ACC112 (cell line): ENCODE measurements around the gene RASGEF1B.

Experiments used
- H2AFZ ChIP-seq: fragments of 200-600 bp; sonication (generic); one replicate; pipeline ENCODE4 v1.6.0; 2017; ENCODE audit warnings: antibody characterized with exemption, low read length; ENCODE audit not compliant: unreplicated experiment
- H3K27ac ChIP-seq: fragments of 200-600 bp; sonication (generic); 2 replicates; pipeline ENCODE4 v1.5.1; 2014; ENCODE audit warnings: low read depth, mild to moderate bottlenecking, antibody characterized with exemption, low read length, moderate library complexity
- H3K27me3 ChIP-seq: fragments of 200-600 bp; sonication (generic); 2 replicates; pipeline ENCODE4 v1.6.1; 2014; ENCODE audit warnings: mild to moderate bottlenecking, antibody characterized with exemption, low read length, moderate library complexity, mixed read lengths; ENCODE audit not compliant: insufficient read depth
- H3K36me3 ChIP-seq: fragments of 200-600 bp; sonication (generic); 2 replicates; pipeline ENCODE4 v1.6.1; 2016; ENCODE audit warnings: mild to moderate bottlenecking, antibody characterized with exemption, low read length, moderate library complexity, mixed read lengths; ENCODE audit not compliant: insufficient read depth
- H3K4me1 ChIP-seq: fragments of 200-600 bp; sonication (generic); one replicate; pipeline ENCODE4 v1.6.1; 2016; ENCODE audit warnings: low read length, mixed read lengths; ENCODE audit not compliant: insufficient read depth, unreplicated experiment, control insufficient read depth
- H3K4me3 ChIP-seq: fragments of 200-600 bp; sonication (generic); 2 replicates; pipeline ENCODE4 v1.5.1; 2014; ENCODE audit warnings: mild to moderate bottlenecking, low read depth, low read length
- H3K79me2 ChIP-seq: fragments of 200-600 bp; sonication (generic); one replicate; pipeline ENCODE4 v1.6.0; 2016; ENCODE audit warnings: low read length; ENCODE audit not compliant: control insufficient read depth, unreplicated experiment, insufficient read depth

RASGEF1B gene

DNA sequence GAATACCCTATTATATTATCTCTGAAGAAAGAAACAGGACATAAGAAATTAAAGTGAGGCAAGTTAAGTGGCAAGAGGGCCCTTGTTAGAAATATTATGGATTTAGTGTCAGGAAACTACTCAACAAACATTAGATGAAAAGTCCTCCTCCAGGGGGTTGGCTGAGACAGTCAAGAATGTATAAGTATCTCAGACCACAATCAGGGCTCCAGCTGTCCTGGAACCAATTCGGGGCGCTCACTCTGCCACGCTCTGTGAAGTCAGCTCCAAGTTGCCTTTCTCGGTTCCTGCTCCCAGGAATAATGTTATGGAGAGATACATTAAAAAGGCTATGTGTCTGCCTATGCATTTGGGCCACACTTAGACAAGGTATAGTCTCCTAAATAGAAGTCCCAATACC, 73.3 kb downstream of the RASGEF1B start:
- Histone ChIP-seq H2AFZ (no peak overlapping the region), H3K27me3 (peaks cover 25% of the 10 kb centered on the region; the same call in 1 of the 2 replicates), H3K27ac (no peak overlapping the region), H3K79me2 (no peaks in the 10 kb centered on the region), H3K36me3 (no peaks in the 10 kb centered on the region), H3K4me3 (no peak overlapping the region), H3K4me1 (no peaks in the 10 kb centered on the region)

- H3K79me2 ChIP-seq: no peaks in the 10 kb centered on the region
- H3K27ac ChIP-seq: no peak overlapping the region
- peaks cover 28% of the 10 kb centered on the region; the same call in 1 of the 2 replicates for H3K27me3 ChIP-seq
- H3K36me3 ChIP-seq: no peaks in the 10 kb centered on the region
- no peaks in the 10 kb centered on the region for H3K4me1 ChIP-seq
- no peak overlapping the region for H2AFZ ChIP-seq
- H3K4me3 ChIP-seq: no peak overlapping the region
These were observed 74.1 kb downstream of the RASGEF1B start for GRCh38 chr4:81397635-81398034.

DNA sequence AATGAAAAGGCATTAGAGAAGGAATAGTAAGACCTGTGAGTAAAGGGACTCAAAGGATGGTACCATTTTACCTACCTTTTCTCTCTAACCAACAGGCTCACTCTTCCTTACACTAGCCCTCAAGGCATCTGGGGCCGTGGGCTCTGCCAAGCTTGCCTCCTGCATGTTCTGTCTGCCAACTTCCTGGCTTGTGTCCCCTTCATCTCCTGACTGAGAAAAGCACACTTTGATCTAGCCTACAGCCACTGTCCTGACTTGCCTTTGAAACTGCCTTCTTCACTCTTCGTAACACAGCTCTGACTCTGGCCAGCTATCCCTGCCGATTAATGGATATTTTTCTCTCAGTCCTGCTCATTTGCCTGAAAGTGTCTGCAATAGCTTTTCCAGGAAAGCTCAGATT, 76.5 kb downstream of the RASGEF1B start:
- H2AFZ ChIP-seq: no peak overlapping the region
- no peaks in the 10 kb centered on the region for H3K4me1 ChIP-seq
- peaks cover 42% of the 10 kb centered on the region for H3K27me3 ChIP-seq
- H3K79me2 ChIP-seq: no peaks in the 10 kb centered on the region
- no peak overlapping the region for H3K4me3 ChIP-seq
- H3K36me3 ChIP-seq: no peaks in the 10 kb centered on the region
- no peak overlapping the region for H3K27ac ChIP-seq

DNA sequence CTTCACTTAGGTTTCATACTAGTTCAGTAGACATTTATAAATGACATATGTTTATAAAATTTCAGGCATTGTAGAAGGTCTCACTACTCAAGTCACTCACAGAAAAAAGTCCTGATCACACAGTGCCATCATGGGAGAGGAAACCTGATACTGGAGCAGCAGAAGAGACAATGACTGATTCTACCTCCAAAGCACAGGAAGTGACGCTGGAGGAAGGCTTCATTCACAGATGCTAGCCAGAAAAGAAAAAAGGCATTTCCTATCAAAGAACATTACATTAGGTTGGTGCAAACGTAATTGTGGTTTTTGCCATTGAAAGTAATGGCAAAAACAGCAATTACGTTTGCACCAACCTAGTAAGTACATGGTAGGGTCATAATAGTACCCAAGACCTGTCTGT, 79.5 kb downstream of the RASGEF1B start:
- Histone ChIP-seq H3K79me2 (no peaks in the 10 kb centered on the region), H3K4me1 (no peaks in the 10 kb centered on the region), H3K36me3 (no peaks in the 10 kb centered on the region), H2AFZ (no peak overlapping the region), H3K27me3 (peaks cover 23% of the 10 kb centered on the region), H3K27ac (no peak overlapping the region), H3K4me3 (no peak overlapping the region)

DNA sequence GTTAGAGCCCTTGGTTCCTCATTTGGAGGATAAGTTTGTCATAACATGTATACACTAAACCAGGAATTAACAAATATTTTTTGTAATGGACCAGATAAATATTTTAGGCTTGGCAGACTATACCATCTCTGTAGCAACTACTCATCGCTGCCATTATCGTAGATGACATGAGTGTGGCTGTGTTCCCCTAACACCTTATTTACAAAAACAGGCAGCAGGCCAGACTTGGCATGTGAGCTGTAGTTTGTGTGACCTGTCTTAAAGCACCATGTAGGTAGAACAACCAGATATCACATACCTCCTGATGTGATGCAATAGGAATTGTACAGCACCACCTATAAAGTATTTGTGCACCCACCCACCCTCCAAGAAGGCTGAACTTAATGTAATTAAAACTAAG, 82.0 kb downstream of the RASGEF1B start:
- Histone ChIP-seq H3K4me1 (no peaks in the 10 kb centered on the region), H2AFZ (no peak overlapping the region), H3K4me3 (no peak overlapping the region)

DNA sequence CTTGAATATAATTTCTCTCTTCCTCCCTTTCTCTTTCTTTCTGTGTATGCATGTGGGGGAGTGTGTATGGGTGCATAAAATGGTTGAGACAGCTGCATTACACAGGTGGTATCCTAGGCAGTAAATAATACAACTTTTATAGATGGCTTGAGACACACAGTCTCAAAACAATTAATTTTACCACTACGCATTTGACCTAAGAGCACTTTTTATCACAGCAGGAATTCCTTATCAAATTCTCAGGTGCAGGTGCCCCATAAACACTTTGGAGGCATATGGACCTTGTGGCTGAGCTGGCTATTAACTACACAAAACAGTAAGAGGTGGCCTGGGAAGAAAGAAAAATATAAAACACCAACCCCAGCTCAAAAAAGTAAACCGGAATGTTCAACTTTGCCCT, 91.3 kb downstream of the RASGEF1B start:
- Histone ChIP-seq H2AFZ (no peak overlapping the region), H3K79me2 (no peaks in the 10 kb centered on the region), H3K4me1 (no peaks in the 10 kb centered on the region), H3K27ac (no peak overlapping the region), H3K36me3 (no peaks in the 10 kb centered on the region), H3K4me3 (no peak overlapping the region), H3K27me3 (peaks cover 29% of the 10 kb centered on the region)

More for the DNA sequence above, 82.0 kb downstream of the RASGEF1B start:
- Histone ChIP-seq H3K27me3 (peaks cover 17% of the 10 kb centered on the region), H3K79me2 (no peaks in the 10 kb centered on the region), H3K27ac (no peak overlapping the region), H3K36me3 (no peaks in the 10 kb centered on the region)

- Histone ChIP-seq H3K27me3 (peaks cover 19% of the 10 kb centered on the region), H3K79me2 (no peaks in the 10 kb centered on the region), H3K36me3 (no peaks in the 10 kb centered on the region), H2AFZ (no peak overlapping the region), H3K4me1 (no peaks in the 10 kb centered on the region), H3K27ac (no peak overlapping the region), H3K4me3 (no peak overlapping the region)
These were observed 93.3 kb downstream of the RASGEF1B start for GRCh38 chr4:81378386-81378785.

- Histone ChIP-seq H3K4me1 (no peaks in the 10 kb centered on the region), H2AFZ (no peak overlapping the region), H3K36me3 (no peaks in the 10 kb centered on the region)
These were observed 94.5 kb downstream of the RASGEF1B start for GRCh38 chr4:81377191-81377590.

DNA sequence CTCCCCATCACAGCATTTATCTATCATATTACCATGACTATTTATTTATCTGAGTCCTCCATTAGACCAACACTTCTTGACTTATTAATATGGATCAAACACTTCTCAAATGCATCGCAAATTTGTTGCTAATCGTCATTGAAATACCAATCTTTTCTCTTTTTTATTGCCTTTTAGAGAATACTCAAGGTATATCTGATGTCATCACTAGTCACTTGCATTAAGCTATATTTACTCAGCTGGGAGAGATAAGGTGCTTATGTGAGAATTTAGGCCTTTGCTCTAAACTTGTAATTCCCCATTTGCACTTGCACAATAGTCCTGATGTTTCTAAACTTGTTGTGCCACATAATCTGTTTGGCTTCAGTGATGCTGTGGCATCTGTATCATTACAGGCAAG, 95.0 kb downstream of the RASGEF1B start:
- Histone ChIP-seq H3K4me3 (no peak overlapping the region), H2AFZ (no peak overlapping the region), H3K79me2 (no peaks in the 10 kb centered on the region), H3K36me3 (no peaks in the 10 kb centered on the region), H3K27ac (no peak overlapping the region), H3K4me1 (no peaks in the 10 kb centered on the region), H3K27me3 (peaks cover 10% of the 10 kb centered on the region)

More at GRCh38 chr4:81377191-81377590, 94.5 kb downstream of the RASGEF1B start:
- H3K79me2 ChIP-seq: no peaks in the 10 kb centered on the region
- no peak overlapping the region for H3K4me3 ChIP-seq
- H3K27me3 ChIP-seq: peaks cover 10% of the 10 kb centered on the region
- H3K27ac ChIP-seq: no peak overlapping the region
